SIG-M5 (cell line): Measurements from ENCODE around the gene PRKG2.

Experiments used
- DNase-seq: peaks from one replicate; lab custom pipeline; 2025; lab: John Stamatoyannopoulos, UW

PRKG2 gene

GRCh38 chr4:81215931-81216330 lies 909 bp upstream of the PRKG2 start:
- no peak for DNase-seq

DNA sequence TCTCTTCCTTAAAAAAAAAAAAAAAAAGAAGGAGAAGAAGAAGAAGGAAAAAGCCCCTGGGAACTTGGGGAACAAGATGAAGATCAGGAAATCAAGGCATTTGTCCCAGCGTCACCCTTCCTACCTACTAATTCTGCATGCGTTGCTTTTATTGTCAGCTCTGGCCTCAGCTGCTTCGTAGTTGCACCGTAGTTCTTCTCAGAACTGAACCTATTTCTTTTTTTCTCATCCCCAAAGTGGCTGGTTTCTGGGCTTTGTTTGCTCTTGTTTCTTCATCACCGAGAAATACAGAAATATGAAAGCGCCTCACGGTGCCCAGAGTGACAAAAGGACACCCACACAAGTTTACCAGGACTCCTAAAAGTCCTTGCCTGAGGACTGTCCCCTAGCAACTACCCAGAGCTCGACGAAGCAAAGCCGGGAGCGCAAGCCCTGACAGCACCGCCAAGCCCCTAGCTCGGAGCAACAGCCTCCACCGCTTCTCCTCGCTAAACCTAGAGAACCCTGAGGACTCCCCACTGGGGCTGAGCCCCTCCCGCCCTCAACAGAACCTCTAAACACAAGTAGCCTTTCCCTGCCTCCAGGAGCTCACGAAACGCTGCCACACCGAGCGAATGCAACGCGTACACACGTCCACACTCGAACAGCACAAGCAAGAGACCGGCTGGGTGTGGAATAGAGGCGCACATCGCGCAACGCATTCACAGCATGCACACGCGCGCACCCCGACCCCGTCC lies 710 bp downstream of the PRKG2 start:
- no peak for DNase-seq

- no peak for DNase-seq
Observed at GRCh38 chr4:81213671-81214070, 1.4 kb downstream of the PRKG2 start.

DNA sequence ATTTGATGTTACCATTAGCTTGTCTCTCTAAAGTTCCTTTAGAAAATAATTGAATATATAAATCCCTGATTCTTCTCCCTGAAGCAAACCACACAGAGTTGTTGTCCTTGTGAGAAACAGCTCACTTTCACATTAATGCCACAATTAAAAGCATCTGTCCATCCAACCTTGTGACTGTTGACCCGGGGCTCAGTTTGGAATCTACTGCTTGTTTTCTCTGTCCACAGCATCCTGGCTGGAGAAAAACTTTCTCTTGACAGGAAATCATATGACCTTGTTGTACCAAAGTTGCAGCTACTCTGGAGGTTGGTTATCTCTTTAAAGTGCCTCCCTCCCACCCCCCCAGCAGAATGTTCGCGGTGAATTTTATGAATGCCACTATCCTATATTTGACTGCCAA lies 3.1 kb downstream of the PRKG2 start:
- DNase-seq = no peak

- DNase-seq = no peak
Observed at GRCh38 chr4:81207828-81208227, 7.2 kb downstream of the PRKG2 start.

GRCh38 chr4:81205302-81205701 lies 9.7 kb downstream of the PRKG2 start:
- no peak for DNase-seq

DNA sequence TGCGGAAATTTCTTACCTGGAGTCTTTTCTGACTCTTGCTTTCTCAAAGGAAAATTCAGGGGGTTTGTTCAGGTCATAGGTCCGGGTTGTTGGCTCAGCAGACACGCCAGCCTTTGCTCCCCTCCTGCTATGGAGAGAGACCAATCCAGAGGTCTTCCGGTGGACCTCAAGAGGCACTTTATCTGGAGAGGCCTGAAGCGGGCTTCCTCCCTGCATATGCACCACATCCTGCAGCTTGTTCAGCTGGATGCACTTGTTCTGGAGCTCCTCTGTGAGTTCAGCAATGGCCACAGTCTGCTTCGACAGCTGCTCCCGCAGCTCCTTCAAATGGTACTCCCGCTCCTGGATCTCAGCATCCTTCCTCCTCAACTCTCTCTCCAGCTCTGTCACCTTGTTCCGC lies 10.5 kb downstream of the PRKG2 start:
- DNase-seq = no peak

GRCh38 chr4:81199831-81200230 lies 15.2 kb downstream of the PRKG2 start:
- no peak for DNase-seq

DNA sequence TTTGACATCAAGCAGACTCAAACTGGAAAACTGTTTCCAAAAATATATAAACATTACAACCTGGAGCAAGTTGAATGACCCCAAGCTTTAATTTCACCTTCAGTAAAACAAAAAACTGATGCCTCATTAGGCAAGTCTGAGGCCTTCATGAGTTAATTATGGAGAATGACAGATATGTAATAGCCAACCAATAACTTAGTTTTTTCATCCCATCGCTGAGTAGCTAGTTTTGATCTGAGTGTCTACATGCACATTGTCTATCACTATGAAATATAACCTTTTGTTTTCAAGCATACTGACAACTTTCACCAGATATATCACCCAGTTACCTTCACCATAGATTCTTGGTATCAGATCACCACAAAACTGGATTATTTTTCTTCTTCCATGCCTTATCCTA lies 16.4 kb downstream of the PRKG2 start:
- DNase-seq = no peak

DNA sequence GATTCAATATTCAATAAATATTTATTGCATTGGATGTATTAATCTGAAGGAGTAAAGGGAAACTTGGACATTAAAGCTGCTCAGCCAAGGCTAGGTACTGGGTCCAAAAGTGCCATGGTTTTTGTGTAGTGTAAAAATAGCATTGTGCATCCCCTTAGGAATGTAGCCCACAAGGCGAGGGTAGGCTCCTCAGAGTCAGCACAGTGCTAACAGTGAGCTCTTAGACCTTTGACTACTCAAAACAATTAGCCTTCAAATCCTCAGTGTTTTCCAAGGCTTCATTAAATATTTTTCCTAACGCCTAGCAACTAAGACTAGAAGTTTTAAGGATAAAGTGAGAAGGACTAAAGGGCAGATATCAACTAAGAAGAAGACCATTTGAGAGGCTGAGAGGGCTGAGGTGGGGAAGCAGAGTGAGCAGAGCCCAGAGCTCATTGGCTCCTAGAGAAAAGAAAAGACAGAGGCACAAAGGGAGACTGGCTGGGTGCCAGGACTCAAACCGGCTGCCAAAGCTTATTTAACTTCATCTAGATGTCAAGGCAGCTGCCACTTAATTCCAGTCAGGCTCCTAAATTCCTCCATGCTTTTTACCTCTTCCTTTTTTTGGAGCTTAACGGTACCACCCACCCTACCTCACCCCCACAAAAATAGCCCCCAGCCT lies 17.0 kb downstream of the PRKG2 start:
- no peak for DNase-seq

GRCh38 chr4:81196126-81196650 lies 18.8 kb downstream of the PRKG2 start:
- no peak for DNase-seq

DNA sequence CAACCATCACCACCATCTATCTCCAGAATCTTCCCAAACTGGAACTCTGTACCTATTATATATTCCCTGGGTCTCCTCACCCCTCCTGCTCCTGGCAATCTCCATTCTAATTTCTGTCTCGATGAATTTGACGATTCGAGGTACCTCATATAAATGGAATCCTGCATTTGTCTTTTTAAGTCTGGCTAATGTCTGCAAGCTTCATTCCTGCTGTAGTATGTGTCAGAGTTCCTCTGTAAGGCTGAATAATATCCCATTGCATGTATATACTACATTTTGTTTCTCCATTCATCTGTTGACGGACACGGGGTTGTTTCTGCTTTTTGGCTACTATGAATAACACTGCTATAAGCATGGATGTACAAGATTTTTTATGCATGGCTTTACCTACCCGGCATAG lies 19.5 kb downstream of the PRKG2 start:
- no peak for DNase-seq

GRCh38 chr4:81194286-81194685 lies 20.7 kb downstream of the PRKG2 start:
- no peak for DNase-seq

DNA sequence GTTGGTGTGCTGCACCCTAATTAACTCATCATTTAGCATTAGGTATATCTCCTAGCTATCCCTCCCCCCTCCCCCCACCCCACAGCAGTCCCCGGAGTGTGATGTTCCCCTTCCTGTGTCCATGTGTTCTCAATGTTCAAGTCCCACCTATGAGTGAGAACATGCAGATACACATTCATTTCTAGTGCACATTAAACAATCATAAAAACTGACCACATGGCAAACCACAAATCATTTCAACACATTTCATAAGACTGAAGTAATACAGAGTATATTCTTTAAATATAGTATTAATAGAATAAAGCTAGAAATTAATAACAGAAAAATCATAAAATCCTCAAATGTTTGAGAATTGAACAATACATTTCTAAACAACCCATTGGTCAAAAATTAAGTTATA lies 34.1 kb downstream of the PRKG2 start:
- DNase-seq = no peak

- no peak for DNase-seq
Observed at GRCh38 chr4:81179326-81179725, 35.7 kb downstream of the PRKG2 start.

GRCh38 chr4:81173213-81173612 lies 41.8 kb downstream of the PRKG2 start:
- DNase-seq = no peak

GRCh38 chr4:81166458-81167160 lies 48.4 kb downstream of the PRKG2 start:
- DNase-seq = no peak

- no peak for DNase-seq
Observed at GRCh38 chr4:81165861-81166430, 49.1 kb downstream of the PRKG2 start.

GRCh38 chr4:81164623-81165416 lies 50.2 kb downstream of the PRKG2 start:
- no peak for DNase-seq

- no peak for DNase-seq
Observed at GRCh38 chr4:81164126-81164525, 50.9 kb downstream of the PRKG2 start.

- no peak for DNase-seq
Observed at GRCh38 chr4:81162752-81163458, 52.1 kb downstream of the PRKG2 start.
